Sigmoid colon (tissue), 4 donors: ENCODE results near the gene TRAF7.
"Not testable (repeated sequence)": the region's sequence is repeated elsewhere in the genome, so short reads cannot be mapped to it uniquely, and the experiment has no call there.

Experiments
- CTCF ChIP-seq, 4 experiments: fragments of 450-650 bp in 3 of 4; fragments of 200-600 bp in 1 of 4; IDR thresholded peaks; one replicate each; pipeline ENCODE4 v1.5.1; 2016 to 2019; ENCODE audit warnings: antibody characterized with exemption in 4 of 4, mild to moderate bottlenecking in 3 of 4, moderate library complexity in 2 of 4
- POLR2A ChIP-seq, 2 donors: fragments of 450-650 bp; IDR thresholded peaks; one replicate each; pipeline ENCODE4 v1.6.1; 2016; ENCODE audit warnings: antibody characterized with exemption in 2 of 2, mild to moderate bottlenecking in 2 of 2, moderate library complexity in 2 of 2
- POLR2AphosphoS5 ChIP-seq, 4 donors: sonication (generic); formaldehyde crosslinking; IDR thresholded peaks; one replicate each; pipeline ENCODE4 v1.6.1; 2017; ENCODE audit warnings: antibody characterized with exemption in 4 of 4

GRCh38 chr16:2108446-2109270 lies 46.9 kb upstream of the TRAF7 start:
- not testable (repeated sequence) for TF ChIP-seq CTCF, POLR2AphosphoS5, POLR2A (IDR thresholded peaks at IDR 0.05)
